ENCODE results near the gene HECTD4. TPM values are rescaled to one million over a fixed set of nuclear protein-coding genes. Genes with fewer than 3 reads are reported as not detected.

HECTD4 gene
- polyA plus RNA-seq, 1 donor from 2014 or later: 15.8 TPM

- peaks cover 17% of the 10 kb centered on the region for H3K79me2 ChIP-seq (replicated peaks; ENCODE audit: insufficient read depth, low read length)
- no peak overlapping the region for H2AFZ ChIP-seq (ENCODE audit: low read depth, low read length)
- no peaks in the 10 kb centered on the region for H3K9me3 ChIP-seq (ENCODE audit: low read length)
- no peak for TF ChIP-seq RAD21 (conservative IDR thresholded peaks at IDR 0.05)
- TF ChIP-seq EZH2 (IDR thresholded peaks at IDR 0.05; ENCODE audit: borderline replicate concordance, insufficient read depth, low read length, poor library complexity, severe bottlenecking): no peak
- TF ChIP-seq TAF1 (IDR thresholded peaks at IDR 0.05; ENCODE audit: low read depth): no peak
- no peak for TF ChIP-seq MXI1 (conservative IDR thresholded peaks at IDR 0.05; ENCODE audit: poor library complexity, severe bottlenecking)
- TF ChIP-seq REST (IDR thresholded peaks at IDR 0.05; ENCODE audit: borderline replicate concordance): no peak
- no peak for TF ChIP-seq EP300 (conservative IDR thresholded peaks at IDR 0.05; ENCODE audit: poor library complexity, severe bottlenecking)
- no peak for TF ChIP-seq POLR2AphosphoS5 (IDR thresholded peaks at IDR 0.05)
- TF ChIP-seq SMC3 (conservative IDR thresholded peaks at IDR 0.05; ENCODE audit: poor library complexity): no peak
- TF ChIP-seq CTCF (IDR thresholded peaks at IDR 0.05; ENCODE audit: poor library complexity, severe bottlenecking): no peak
- H3K4me2 ChIP-seq (ENCODE audit: low read length): no peak overlapping the region
- no peaks in the 10 kb centered on the region for H3K27me3 ChIP-seq (ENCODE audit: insufficient read depth, low read depth, low read length)
- H3K9me2 ChIP-seq (ENCODE audit: insufficient read depth, low read length): no peaks in the 10 kb centered on the region
- no peak overlapping the region for H3K27ac ChIP-seq (ENCODE audit: low read length)
- no peaks in the 10 kb centered on the region for H4K20me1 ChIP-seq (ENCODE audit: insufficient read depth)
- H3K9ac ChIP-seq (ENCODE audit: low read length): no peak overlapping the region
- no peaks in the 10 kb centered on the region for H3K36me3 ChIP-seq (ENCODE audit: insufficient read depth, low read length)
- no peaks in the 10 kb centered on the region for H3F3A ChIP-seq (ENCODE audit: insufficient read depth, low read length, poor library complexity, severe bottlenecking)
- H3K4me3 ChIP-seq (ENCODE audit: low read length): no peak overlapping the region
Measured at GRCh38 chr12:112327209-112327938, 54.9 kb downstream of the HECTD4 start.

GRCh38 chr12:112325622-112326207, 56.5 kb downstream of the HECTD4 start:
- Histone ChIP-seq H4K20me1 (ENCODE audit: insufficient read depth) (no peaks in the 10 kb centered on the region), H3K36me3 (ENCODE audit: insufficient read depth, low read length) (no peaks in the 10 kb centered on the region), H3K9ac (ENCODE audit: low read length) (no peak overlapping the region), H3K27ac (ENCODE audit: low read length) (no peak overlapping the region), H3F3A (ENCODE audit: insufficient read depth, low read length, poor library complexity, severe bottlenecking) (no peaks in the 10 kb centered on the region), H3K9me2 (ENCODE audit: insufficient read depth, low read length) (no peaks in the 10 kb centered on the region), H3K9me3 (ENCODE audit: low read length) (no peaks in the 10 kb centered on the region), H3K4me3 (ENCODE audit: low read length) (no peak overlapping the region), H2AFZ (ENCODE audit: low read depth, low read length) (no peak overlapping the region), H3K27me3 (ENCODE audit: insufficient read depth, low read depth, low read length) (no peaks in the 10 kb centered on the region), H3K4me2 (ENCODE audit: low read length) (no peak overlapping the region), H3K79me2 (replicated peaks; ENCODE audit: insufficient read depth, low read length) (peaks cover 15% of the 10 kb centered on the region)
- TF ChIP-seq POLR2AphosphoS5 (IDR thresholded peaks at IDR 0.05): no peak
- no peak for TF ChIP-seq TAF1 (IDR thresholded peaks at IDR 0.05; ENCODE audit: low read depth)

Measured in neural cell (in vitro differentiated cells).